ENCODE data around the gene PPFIA2. TPM values are rescaled to one million over a fixed set of nuclear protein-coding genes. Genes with fewer than 3 reads are reported as not detected.

PPFIA2 gene
- total RNA-seq, 1 experiment from 2014 or later = not detected

- DNase-seq (ENCODE audit: extremely low read depth, low read depth) = no peak
Observed at GRCh38 chr12:81294325-81295190, 464.6 kb downstream of the PPFIA2 start.

DNA sequence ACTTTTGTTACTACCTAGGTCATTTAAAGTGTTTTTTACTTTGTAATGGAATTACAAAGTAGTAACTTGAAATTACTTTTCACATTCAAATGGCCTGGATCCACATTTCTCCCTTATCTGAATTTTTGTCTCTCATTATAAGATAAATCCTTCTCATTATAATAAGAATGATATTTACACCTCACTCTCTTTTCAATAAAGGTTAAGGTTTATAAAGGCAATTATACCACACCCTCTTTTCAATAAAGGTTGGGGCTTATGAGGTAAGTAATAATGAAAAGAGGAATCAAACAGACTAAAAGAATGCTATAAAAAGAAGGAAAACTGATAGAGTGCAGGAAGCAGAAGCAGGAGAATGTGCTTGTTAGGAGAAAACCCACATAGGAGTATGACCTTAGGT, 470.5 kb downstream of the PPFIA2 start:
- DNase-seq (ENCODE audit: extremely low read depth, low read depth) = no peak

GRCh38 chr12:81284137-81284536, 475.0 kb downstream of the PPFIA2 start:
- DNase-seq (ENCODE audit: extremely low read depth, low read depth) = peak; percentile 8

DNA sequence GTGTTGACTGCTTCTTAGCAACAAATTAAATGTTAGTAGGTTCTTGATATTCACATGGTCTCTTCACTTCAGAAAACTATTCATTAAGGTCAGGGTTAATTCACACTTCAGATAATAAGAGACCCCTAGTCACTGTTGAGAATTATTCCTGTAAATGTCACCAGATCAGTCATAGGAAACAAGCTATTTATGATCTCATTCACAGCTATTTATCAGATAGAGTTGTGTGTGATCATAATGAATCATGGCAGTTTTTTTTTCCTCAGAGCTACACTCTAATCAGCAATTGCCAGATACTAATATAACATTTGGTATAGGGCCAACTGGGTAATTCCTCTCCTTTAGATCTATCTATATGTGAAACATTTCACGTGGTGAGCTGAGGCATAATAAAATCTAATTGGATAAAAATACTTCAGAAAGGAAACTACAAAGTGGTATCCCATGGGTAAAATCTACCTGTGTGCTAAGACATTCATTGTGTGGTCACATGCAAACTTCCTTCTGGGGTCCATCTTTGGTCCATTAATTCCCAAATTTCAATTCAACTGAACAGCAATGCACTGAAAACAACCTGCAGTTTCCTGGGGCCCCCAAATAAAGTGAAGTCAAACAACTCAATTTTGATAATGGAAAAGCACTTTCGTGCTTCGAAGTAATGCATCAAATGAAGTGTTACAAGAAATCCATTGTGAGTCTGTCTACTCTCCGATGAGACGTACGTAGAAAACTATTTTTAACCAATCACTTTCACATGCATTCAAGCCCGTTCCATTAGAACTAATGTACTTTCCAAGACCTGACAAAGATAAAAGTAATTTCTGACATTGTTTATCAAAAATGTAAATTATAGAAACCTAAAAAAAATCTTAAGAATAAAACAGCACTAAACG, 484.3 kb downstream of the PPFIA2 start:
- DNase-seq (ENCODE audit: extremely low read depth, low read depth) = peak; percentile 15

DNA sequence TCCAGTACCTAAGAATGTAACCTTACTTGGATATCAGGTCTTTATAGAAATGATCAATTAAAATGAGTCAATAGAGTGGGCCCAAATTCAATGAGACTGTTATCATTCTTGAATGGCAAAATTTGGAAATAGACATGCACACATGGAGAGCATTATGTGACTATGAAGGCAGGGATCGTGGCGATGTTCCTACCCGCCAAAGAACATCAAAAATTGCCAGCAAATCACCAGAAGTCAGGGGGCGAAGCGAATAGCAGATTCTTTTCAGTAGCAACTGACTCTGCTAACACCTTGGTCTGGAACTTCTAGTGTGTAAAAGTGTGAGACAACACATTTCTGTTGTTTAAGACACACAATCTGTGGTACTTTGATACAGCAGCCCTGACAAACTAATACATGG, 488.8 kb downstream of the PPFIA2 start:
- no peak for DNase-seq (ENCODE audit: extremely low read depth, low read depth)

GRCh38 chr12:81263072-81263471, 496.1 kb downstream of the PPFIA2 start:
- no peak for DNase-seq (ENCODE audit: extremely low read depth, low read depth)

GRCh38 chr12:81261508-81262207, 497.5 kb downstream of the PPFIA2 start:
- DNase-seq (ENCODE audit: extremely low read depth, low read depth) = no peak

DNA sequence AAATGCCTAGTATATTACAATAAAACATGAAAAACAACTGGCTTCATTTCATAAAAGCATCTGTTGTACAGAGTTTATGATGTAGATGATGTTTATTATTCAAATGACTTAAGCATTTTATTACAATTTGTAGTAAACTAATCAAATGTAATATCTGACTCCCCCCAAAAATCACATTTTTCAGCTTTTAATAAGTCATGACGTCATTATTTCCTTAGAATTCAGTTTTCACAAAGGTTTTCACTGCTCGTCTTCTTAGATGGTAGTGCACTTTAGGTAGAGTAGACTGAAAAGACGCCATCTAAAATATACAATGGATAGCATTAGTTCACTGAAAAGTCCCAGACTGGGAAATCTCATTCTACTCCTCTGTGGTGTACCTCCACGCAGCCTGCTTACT, 499.8 kb downstream of the PPFIA2 start:
- no peak for DNase-seq (ENCODE audit: extremely low read depth, low read depth)

DNA sequence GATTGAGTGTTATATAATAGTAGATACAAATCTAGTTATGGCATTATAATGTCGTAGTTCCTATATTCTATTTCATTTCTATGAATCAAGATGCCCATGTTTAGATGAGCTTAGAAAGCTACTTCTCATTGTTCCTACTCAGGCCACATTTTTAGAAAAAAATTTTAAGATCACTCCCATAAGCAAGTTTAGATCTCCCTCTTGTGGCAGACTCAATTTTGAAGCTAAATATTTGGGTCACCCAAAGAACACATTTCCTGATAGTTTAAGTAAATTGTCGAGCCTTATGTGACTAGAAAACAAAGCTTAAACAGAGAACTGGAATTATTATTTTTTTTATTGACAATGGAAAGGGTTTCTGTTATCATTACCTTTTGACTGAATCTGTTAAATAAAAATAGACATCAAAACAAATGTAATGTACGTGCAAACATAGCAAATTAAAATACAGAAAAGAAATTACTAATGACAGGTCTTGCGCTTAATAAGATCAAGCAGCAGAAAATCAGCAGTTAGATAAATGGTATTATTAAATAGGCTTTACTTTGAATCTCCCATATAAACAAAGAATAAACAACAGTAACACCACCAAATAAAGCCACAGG, 501.1 kb downstream of the PPFIA2 start:
- DNase-seq (ENCODE audit: extremely low read depth, low read depth) = peak; percentile 41

GRCh38 chr12:81255947-81256346, 503.2 kb downstream of the PPFIA2 start:
- DNase-seq (ENCODE audit: extremely low read depth, low read depth) = no peak

DNA sequence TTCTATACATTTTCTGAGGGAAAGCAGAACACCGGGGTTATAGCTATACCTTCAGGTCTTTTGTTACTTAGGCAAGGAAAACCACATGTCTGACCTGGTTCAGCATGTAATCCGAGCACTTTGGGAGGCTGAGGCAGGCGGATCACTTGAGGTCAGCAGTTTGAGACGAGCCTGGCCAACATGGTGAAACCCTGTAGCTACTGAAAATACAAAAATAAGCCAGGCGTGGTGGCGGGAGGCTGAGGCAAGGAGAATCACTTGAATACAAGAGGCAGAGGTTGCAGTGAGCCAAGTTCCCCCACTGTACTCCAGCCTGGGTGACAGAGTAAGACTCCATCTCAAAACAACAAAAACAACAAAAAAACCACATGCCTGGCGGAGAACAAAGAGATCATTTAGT, 503.7 kb downstream of the PPFIA2 start:
- no peak for DNase-seq (ENCODE audit: extremely low read depth, low read depth)

- no peak for DNase-seq (ENCODE audit: extremely low read depth, low read depth)
Observed at GRCh38 chr12:81253360-81253759, 505.8 kb downstream of the PPFIA2 start.

DNA sequence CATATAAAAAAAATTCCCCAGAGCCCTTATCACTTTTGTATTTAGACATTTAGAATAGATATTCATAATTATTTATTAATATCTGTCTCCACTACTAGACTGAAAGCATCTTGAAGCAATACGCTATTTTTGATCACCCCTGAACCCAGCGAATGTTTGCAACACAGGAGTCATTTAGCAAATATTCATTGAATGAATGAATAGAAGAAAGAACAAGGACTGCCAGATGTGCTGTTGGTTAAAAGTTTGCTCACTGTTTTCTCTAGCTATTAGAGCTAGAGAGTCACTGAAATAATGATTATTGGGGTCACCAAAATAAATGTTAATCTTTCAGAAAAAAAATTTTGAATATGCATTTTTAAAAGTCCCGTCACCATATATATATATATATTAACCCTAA, 506.9 kb downstream of the PPFIA2 start:
- no peak for DNase-seq (ENCODE audit: extremely low read depth, low read depth)

DNA sequence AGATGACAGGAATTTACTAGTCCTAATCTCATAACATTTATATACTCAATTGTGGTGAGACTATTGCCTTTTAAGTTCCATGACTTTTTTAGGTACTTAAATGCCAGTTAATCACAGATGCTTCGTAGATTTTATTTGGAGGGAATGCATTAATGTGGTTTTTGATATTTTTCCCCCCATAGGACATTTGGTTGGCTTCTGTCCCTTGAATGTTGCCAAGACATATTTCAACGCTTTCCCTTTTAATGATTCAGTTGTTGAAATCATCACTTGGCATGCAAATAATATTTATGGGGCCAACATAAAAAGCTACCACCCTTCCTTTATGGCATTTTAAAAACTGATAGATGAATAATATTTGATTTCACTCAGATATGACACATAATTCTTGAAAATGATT, 509.2 kb downstream of the PPFIA2 start:
- no peak for DNase-seq (ENCODE audit: extremely low read depth, low read depth)

DNA sequence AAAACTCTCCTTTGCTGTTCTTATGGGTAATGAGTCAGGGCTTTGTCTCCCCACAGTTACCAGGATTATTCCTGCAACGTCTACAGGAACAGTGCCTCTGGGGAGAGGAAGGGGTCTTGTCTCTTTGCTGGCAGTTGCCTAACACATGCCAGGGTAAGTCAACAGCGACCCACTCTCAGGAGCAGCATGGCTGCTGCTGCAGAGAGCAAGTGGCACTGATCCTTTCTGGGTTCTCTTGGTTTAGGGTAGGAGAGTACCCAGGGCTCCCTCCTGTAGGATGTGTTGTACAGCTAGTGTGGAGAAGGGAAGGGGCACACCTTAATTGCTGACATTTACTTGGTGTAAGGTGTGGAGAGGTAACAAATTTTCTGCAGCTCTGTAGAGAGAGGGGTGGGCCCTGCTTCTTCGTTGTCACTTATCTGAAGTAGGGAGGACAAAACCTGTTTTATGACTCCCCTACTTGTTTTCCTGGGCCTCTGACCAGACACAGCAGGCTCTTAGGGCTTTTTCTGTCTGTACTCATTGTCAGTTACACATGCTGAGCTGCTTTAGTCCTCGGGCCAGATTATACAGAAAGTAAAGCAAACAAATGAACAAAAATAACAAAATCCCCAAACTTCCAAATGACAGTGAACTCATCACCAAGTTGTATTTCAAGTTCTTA, 513.1 kb downstream of the PPFIA2 start:
- DNase-seq (ENCODE audit: extremely low read depth, low read depth) = no peak

DNA sequence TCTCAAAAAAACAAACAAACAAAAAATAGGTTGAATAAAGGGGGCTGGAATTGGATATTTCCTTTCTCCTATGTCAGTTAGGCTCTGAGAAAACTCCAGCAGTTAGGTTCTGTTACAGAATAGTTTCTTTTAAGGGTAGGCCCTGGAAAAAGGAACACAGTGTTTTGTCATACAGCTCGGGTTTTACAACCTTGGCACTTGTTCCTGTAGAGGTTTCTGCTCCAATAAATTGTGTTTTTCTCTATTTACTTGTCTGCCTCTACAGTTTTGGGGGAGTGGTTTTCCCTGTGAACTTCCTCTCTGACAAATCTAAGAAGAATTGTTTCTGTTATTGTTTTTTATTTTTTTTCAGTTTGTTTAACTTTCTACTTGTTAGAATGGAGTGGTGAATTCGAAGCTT, 513.7 kb downstream of the PPFIA2 start:
- no peak for DNase-seq (ENCODE audit: extremely low read depth, low read depth)

DNA sequence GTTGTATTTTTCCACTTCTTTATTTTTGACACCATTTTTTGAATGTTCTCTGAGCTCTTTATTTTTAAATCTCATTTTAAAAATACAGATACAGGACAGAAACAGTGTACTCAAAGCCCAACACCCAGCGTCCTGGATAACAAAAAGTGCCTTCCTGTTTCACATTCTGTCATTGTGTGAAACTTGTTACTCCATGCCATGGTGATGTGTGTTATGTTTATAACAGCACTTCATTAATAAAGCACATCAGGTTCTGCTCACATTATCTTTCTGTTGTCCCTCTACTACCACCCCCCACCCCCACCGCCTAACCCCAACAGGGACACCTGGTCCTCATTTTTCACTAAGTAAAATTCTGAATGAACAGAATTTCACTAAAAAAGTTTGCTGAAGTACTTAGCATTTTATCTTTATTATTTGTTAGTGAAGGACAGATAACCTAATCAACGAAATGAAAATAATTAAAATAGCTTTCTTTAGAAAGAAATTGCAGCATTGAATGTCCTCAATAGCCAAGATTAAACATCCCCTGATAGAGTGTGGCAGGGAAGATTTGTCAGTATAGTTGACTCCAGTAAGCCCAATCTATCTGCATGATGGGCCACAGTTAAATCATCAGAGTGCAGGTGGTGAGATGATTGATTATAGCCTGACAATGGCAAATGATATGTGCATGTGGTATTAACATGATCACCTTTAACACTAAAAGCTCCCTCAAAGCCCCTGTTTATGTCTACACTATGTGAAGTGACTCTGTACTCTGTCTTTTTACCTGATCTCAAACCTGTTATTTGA, 527.4 kb downstream of the PPFIA2 start:
- no peak for DNase-seq (ENCODE audit: extremely low read depth, low read depth)

- no peak for DNase-seq (ENCODE audit: extremely low read depth, low read depth)
Observed at GRCh38 chr12:81229759-81230158, 529.4 kb downstream of the PPFIA2 start.

GRCh38 chr12:81224626-81225025, 534.5 kb downstream of the PPFIA2 start:
- no peak for DNase-seq (ENCODE audit: extremely low read depth, low read depth)
